Peyer's patch (tissue), 4 donors: ENCODE measurements around the gene DOCK1.

Experiments used
- POLR2A ChIP-seq, 2 donors: fragments of 450-650 bp; IDR thresholded peaks; one replicate each; pipeline ENCODE4 v1.5.1; 2017; ENCODE audit warnings: antibody characterized with exemption in 2 of 2, mild to moderate bottlenecking in 2 of 2, moderate library complexity in 2 of 2
- TF ChIP-seq, protein P1 (sequence below), 6 experiments: fragments of 450-650 bp in 4 of 6; fragments of 200-600 bp in 2 of 6; sonication (generic) in 1 of 6; IDR thresholded peaks; one replicate each; pipeline ENCODE4 v1.5.1; 2017 to 2019; ENCODE audit warnings: antibody characterized with exemption in 6 of 6, mild to moderate bottlenecking in 3 of 6, moderate library complexity in 1 of 6

DNA sequence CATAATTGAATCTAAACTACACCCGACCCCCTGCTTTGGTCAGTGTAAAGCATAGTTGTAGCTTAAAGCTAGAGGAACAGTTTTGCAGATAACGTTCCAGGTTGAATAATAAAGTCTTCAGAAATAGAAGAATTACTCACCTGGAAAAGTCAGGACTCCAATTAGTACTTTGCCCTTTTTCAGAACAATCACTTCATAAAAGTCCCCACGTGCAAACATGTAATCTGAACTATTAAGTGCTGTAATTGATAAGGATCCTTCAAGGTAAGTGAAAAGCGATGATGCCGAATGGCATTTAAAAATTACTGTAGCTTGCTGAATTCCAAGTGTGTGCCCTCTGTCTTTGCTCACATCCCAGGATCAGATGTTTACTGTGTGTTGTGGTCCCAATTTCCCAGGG is 344.8 kb downstream of the DOCK1 start:
- TF ChIP-seq, protein P1, sequence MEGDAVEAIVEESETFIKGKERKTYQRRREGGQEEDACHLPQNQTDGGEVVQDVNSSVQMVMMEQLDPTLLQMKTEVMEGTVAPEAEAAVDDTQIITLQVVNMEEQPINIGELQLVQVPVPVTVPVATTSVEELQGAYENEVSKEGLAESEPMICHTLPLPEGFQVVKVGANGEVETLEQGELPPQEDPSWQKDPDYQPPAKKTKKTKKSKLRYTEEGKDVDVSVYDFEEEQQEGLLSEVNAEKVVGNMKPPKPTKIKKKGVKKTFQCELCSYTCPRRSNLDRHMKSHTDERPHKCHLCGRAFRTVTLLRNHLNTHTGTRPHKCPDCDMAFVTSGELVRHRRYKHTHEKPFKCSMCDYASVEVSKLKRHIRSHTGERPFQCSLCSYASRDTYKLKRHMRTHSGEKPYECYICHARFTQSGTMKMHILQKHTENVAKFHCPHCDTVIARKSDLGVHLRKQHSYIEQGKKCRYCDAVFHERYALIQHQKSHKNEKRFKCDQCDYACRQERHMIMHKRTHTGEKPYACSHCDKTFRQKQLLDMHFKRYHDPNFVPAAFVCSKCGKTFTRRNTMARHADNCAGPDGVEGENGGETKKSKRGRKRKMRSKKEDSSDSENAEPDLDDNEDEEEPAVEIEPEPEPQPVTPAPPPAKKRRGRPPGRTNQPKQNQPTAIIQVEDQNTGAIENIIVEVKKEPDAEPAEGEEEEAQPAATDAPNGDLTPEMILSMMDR (IDR thresholded peaks at IDR 0.05): no peak
- no peak for TF ChIP-seq POLR2A (IDR thresholded peaks at IDR 0.05)
